ENCODE data around the gene TANGO2. TPM values are rescaled to one million over a fixed set of nuclear protein-coding genes. Genes with fewer than 3 reads are reported as not detected.
A peak's percentile ranks its signal among the peaks of the same experiment; 100 is the strongest.

The TANGO2 gene
- total RNA-seq, 2 experiments from 2014 or later = 15.7 to 18.3 TPM

DNA sequence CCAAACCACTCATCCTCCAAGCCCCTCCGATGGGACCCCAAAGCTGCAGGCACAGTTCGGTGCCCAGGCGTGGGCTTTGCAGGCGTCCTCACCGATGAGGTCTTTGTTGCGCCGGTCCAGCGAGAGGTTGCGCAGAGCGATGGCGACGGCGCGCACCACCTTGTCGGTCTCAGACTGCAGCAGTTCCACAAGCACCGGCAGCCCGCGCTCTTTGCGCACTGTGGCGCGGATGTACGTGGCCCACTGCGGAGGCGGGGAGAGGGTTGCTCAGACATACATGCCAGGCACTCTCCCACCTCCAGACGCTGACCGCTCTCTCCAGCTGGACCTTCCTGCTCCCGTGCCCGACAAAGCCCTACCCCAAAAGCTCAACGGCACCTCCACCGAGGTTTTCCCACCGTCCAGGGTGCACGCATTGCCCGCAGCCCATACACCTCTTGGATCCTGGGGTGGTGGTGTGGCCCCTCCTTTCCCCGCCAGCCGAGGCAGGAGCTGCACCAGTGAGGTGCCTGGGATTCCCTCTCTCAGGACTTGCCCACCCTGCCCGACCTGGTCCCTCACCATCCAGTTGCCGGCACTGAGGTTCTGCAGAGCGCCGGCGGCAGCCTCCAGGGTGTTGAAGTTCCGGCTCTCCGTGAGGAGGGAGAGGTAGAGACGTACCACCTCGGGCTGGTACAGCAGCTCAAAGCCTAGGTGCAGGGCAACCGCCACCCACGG is 47.2 kb upstream of the TANGO2 start:
- POLR2A ChIA-PET = interaction anchor here (1.0 to 1.4 kb wide), 3 partner anchors 15 to 144 kb away, joined by 3 to 5 read pairs (median 3); partner anchors contain the start of gene TRMT2A
- intact Hi-C loops (cut with micrococcal nuclease) = loop anchor here (5.0 kb wide), 2 partner anchors 54 to 154 kb away; no protein-coding TSS in a partner anchor
- peaks cover 17% of the 10 kb centered on the region for H3K4me1 Mint-ChIP-seq (ENCODE audit: low read depth)

DNA sequence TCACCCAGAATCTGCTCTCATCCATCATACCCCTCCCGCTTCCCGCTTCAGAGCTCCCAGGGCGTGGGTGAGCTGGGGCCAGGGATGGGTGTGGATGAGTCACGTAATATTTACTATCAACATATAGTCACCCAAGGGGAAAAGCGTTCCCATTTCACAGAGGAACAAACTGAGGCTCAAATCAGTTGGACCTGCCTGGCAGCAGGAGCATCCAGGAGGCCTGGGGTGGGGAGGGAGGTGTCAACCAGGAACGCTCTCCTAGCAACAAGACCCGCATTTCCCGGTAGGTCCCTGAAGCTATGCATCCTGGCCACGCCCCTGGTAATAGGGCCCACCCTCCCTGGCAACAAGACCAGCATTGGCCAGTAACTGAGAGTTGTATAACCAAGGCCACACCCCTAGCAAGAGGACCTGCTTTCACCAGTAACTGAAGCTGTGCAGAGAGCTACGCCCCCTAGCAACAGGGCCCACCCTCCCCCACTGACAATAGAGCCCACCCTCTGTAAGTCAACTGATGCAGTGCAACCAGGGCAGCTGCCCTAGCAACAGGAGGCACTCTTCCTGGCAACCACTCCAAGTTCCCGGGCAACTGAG is 46.5 kb upstream of the TANGO2 start:
- H3K4me1 Mint-ChIP-seq (ENCODE audit: low read depth) = peaks cover 17% of the 10 kb centered on the region
- POLR2A ChIA-PET = interaction anchor here (1.0 to 1.4 kb wide), 3 partner anchors 14 to 143 kb away, joined by 3 to 5 read pairs (median 3); partner anchors contain the start of gene TRMT2A
- CTCF ChIA-PET = interaction anchor here (6.7 kb wide), 1 partner anchor 39 kb away, joined by 75 read pairs; no protein-coding TSS in a partner anchor
- no peaks in the 10 kb centered on the region for H3K27me3 Mint-ChIP-seq
- H3K27ac Mint-ChIP-seq = no peak overlapping the region
- ATAC-seq = peak; percentile 41
- no peaks in the 10 kb centered on the region for H3K36me3 Mint-ChIP-seq (ENCODE audit: low read depth)
- peak; percentile 46 for DNase-seq
- TF ChIP-seq, protein P1, sequence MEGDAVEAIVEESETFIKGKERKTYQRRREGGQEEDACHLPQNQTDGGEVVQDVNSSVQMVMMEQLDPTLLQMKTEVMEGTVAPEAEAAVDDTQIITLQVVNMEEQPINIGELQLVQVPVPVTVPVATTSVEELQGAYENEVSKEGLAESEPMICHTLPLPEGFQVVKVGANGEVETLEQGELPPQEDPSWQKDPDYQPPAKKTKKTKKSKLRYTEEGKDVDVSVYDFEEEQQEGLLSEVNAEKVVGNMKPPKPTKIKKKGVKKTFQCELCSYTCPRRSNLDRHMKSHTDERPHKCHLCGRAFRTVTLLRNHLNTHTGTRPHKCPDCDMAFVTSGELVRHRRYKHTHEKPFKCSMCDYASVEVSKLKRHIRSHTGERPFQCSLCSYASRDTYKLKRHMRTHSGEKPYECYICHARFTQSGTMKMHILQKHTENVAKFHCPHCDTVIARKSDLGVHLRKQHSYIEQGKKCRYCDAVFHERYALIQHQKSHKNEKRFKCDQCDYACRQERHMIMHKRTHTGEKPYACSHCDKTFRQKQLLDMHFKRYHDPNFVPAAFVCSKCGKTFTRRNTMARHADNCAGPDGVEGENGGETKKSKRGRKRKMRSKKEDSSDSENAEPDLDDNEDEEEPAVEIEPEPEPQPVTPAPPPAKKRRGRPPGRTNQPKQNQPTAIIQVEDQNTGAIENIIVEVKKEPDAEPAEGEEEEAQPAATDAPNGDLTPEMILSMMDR (IDR thresholded peaks at IDR 0.05) = no peak
- no peak overlapping the region for H3K4me3 Mint-ChIP-seq
- H3K9me3 Mint-ChIP-seq = no peaks in the 10 kb centered on the region
- intact Hi-C loops (cut with micrococcal nuclease) = loop anchor here (5.0 kb wide), 2 partner anchors 53 to 153 kb away; no protein-coding TSS in a partner anchor

More for the DNA sequence above, 47.2 kb upstream of the TANGO2 start:
- Mint-ChIP-seq H3K27me3 (no peaks in the 10 kb centered on the region), H3K27ac (no peak overlapping the region), H3K9me3 (no peaks in the 10 kb centered on the region), H3K36me3 (ENCODE audit: low read depth) (no peaks in the 10 kb centered on the region), H3K4me3 (no peak overlapping the region)
- CTCF ChIA-PET = interaction anchor here (6.7 kb wide), 1 partner anchor 40 kb away, joined by 75 read pairs; no protein-coding TSS in a partner anchor
- TF ChIP-seq, protein P1 (IDR thresholded peaks at IDR 0.05) = no peak
- no peak for ATAC-seq
- no peak for DNase-seq

DNA sequence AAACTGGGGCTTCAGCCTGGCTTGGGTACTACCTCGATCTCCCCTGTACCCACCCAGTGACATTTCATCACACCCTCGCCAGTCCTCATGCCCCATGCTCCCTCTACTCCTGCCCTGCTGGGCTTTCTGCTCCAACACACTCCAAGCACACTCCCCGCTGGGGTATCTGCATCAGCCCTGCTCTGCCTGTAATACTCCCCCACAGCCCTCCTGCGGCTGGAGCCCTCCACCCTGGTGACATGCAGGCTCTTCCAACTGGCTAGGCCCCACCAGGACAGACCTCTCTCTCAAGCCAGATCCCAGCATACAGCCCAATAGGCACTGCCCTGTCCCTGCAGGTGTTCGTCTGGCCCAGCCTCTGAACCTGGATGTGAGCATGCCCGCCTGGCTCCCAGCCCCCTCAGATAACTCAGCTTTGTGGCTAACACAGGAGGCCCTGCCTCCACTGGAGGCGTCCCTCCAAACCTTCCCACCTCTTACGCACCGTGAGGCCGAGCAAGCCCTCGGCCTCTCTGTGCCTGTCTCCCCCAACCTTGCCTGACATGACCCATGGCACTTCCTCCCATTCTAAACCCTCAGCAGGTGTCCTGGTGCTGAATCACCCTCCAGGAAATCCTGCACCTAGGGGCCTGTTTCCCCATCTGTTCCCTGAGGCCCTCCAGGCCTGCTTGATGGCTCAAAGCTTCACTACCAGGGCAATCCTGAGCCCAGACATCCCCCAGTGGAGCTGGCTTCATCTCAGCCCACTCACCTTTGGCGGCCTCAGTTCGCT is 45.8 kb upstream of the TANGO2 start:
- intact Hi-C loops (cut with micrococcal nuclease) = loop anchor here (5.0 kb wide), 2 partner anchors 52 to 152 kb away; no protein-coding TSS in a partner anchor
- H3K4me1 Mint-ChIP-seq (ENCODE audit: low read depth) = peaks cover 17% of the 10 kb centered on the region
- ATAC-seq (peak; percentile 19), DNase-seq (no peak)
- TF ChIP-seq, protein P1 (IDR thresholded peaks at IDR 0.05) = no peak
- ChIA-PET POLR2A (no interaction called here), CTCF (interaction anchor here (0.7 kb wide), 1 partner anchor 155 kb away, joined by 5 read pairs; no protein-coding TSS in a partner anchor)
- H3K36me3 Mint-ChIP-seq (ENCODE audit: low read depth) = no peaks in the 10 kb centered on the region
- H3K27ac Mint-ChIP-seq = no peak overlapping the region
- no peaks in the 10 kb centered on the region for H3K27me3 Mint-ChIP-seq
- H3K9me3 Mint-ChIP-seq = no peaks in the 10 kb centered on the region
- no peak overlapping the region for H3K4me3 Mint-ChIP-seq

DNA sequence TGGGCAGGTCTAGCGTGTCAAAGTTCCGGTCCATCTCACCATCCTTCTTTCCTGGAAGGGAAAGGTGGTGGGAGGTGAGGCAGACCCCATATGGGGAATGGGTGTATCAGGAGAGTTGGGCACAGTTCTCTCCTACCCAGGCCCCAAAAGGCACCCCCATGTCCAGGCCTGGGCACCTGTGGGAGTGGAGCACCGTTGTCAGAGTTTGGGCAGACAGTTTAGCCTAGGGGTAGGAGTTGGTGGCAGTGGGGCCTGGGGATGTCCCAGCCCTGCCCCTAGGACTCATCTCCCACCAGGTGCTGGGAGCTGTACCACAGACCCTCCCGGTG is 45.2 kb upstream of the TANGO2 start:
- DNase-seq (no peak), ATAC-seq (no peak)
- intact Hi-C loops (cut with micrococcal nuclease) = no loop called here
- H3K4me1 Mint-ChIP-seq (ENCODE audit: low read depth) = peaks cover 17% of the 10 kb centered on the region
- H3K27ac Mint-ChIP-seq = no peak overlapping the region
- TF ChIP-seq, protein P1 (IDR thresholded peaks at IDR 0.05) = no peak
- no peak overlapping the region for H3K4me3 Mint-ChIP-seq
- ChIA-PET CTCF (interaction anchor here (0.7 kb wide), 1 partner anchor 155 kb away, joined by 5 read pairs; no protein-coding TSS in a partner anchor), POLR2A (no interaction called here)
- no peaks in the 10 kb centered on the region for H3K27me3 Mint-ChIP-seq
- no peaks in the 10 kb centered on the region for H3K36me3 Mint-ChIP-seq (ENCODE audit: low read depth)
- no peaks in the 10 kb centered on the region for H3K9me3 Mint-ChIP-seq

All from activated CD8-positive, alpha-beta T cell treated with anti-CD3 and anti-CD28 coated beads for 36 hours (primary cell).